Mucosa of rectum (tissue), 2 donors: Measurements from ENCODE around the gene SOCS1.

ENCODE experiments used
- H3K27ac ChIP-seq, 2 donors: one replicate each; pipeline ENCODE4 v1.7.0; 2013; ENCODE audit warnings: inconsistent platforms in 2 of 2, low read depth in 2 of 2, low read length in 2 of 2
- H3K27me3 ChIP-seq, 2 donors: one replicate each; pipeline ENCODE4 v1.7.0; 2013; ENCODE audit warnings: low read length in 2 of 2; ENCODE audit not compliant: control insufficient read depth in 2 of 2, insufficient read depth in 2 of 2
- H3K36me3 ChIP-seq, 2 donors: one replicate each; pipeline ENCODE4 v1.7.0; 2013; ENCODE audit warnings: low read length in 2 of 2; ENCODE audit not compliant: control insufficient read depth in 2 of 2, insufficient read depth in 2 of 2
- H3K4me1 ChIP-seq, 2 donors: one replicate each; pipeline ENCODE4 v1.7.0; 2013; ENCODE audit warnings: low read length in 2 of 2, mild to moderate bottlenecking in 1 of 2; ENCODE audit not compliant: control insufficient read depth in 2 of 2, insufficient read depth in 2 of 2
- H3K4me3 ChIP-seq, 2 donors: one replicate each; pipeline ENCODE4 v1.7.0; 2013; ENCODE audit warnings: low read length in 2 of 2
- H3K9ac ChIP-seq, 2 donors: one replicate each; pipeline ENCODE4 v1.7.0; 2013; ENCODE audit warnings: low read length in 2 of 2, low read depth in 1 of 2, mild to moderate bottlenecking in 1 of 2
- H3K9me3 ChIP-seq, 2 donors: one replicate each; pipeline ENCODE4 v1.7.0; 2013; ENCODE audit warnings: low read length in 2 of 2; ENCODE audit not compliant: control insufficient read depth in 2 of 2
- donor health status: healthy.
- donor health status: Normal muscosa, but diverticular disease.

SOCS1 gene

GRCh38 chr16:11234884-11235702 is 20.9 kb downstream of the SOCS1 start:
- Histone ChIP-seq H3K4me1 (peaks cover 5 to 6% of the 10 kb centered on the region in 2 donors), H3K4me3 (no peak overlapping the region), H3K36me3 (no peaks in the 10 kb centered on the region), H3K27ac (no peak overlapping the region), H3K9ac (no peak overlapping the region), H3K27me3 (no peaks in the 10 kb centered on the region), H3K9me3 (no peaks in the 10 kb centered on the region)

DNA sequence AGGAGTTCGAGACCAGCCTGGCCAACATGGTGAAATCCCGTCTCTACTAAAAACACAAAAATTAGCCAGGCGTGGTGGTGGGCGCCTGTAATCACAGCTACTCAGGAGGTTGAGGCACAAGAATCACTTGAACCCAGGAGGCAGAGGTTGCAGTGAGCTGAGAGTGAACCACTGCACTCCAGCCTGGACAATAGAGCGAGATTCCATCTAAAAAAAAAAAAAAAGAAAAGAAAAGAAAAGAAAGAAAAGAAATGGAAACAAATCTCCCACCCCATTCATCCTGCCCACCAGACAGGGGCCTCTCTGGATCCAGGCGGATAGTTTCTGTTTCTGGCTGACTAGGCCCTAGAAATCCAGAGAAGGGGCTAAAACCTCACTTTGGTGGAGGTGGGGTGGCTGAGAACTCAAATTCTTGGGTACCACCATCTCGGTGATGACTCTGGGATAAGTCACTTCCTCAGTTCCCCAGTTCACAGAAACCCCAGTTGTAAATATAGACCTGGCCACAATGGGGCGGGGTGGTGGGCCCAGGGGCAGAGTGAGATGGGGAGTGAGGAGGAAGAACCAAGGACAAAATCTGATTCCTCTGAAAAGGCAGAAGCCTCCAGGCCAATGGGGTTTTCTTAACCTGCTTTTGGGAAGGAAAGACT is 22.2 kb downstream of the SOCS1 start:
- no peaks in the 10 kb centered on the region for H3K27me3 ChIP-seq
- no peak overlapping the region for H3K4me3 ChIP-seq
- H3K27ac ChIP-seq = peak overlapping the region; percentile 41 to 70
- H3K36me3 ChIP-seq = no peaks in the 10 kb centered on the region
- no peaks in the 10 kb centered on the region for H3K9me3 ChIP-seq
- no peak overlapping the region for H3K9ac ChIP-seq
- H3K4me1 ChIP-seq = peaks cover 5 to 6% of the 10 kb centered on the region in 2 donors

DNA sequence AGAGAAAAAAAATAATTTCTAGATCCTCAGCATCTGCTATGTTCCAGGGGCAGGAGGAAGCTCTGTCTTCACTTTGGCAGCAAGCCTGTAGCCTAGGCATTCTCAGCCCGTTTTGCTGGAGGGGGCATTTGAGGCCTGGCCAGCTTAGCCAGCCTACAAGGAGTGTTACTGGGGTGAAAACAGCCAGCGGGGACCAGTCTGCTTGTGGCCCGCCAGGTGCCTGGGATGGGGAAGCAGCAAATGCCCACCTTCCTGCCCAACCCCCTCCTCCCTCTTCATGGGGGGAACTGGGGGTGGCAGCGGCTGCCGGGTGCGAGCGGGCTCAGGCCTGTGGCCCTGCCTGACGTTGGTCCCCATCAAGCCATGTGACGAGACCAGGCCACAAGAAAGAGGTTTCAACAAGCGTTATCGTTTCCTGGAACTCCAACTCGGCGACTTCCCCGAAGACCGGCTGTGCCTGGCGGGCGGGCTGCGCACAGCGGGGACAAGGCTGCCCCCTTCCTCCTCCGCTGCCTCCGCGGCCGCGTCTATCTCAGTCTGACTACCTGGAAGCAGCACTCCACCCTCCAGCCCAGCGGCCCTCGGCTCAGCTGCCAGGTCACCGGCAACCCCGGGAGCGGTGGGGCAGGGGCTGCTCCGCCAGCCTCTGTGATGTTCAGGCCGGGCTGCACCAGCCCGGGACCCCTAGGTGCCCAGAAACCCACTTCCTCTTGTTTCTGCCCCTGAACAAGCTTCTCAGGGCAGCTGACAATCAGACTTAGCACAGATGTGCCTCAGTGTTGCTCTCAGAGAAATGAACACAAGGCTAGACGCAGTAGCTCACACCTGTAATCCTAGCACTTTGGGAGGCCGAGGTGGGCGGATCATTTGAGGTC is 22.9 kb downstream of the SOCS1 start:
- Histone ChIP-seq H3K27me3 (no peaks in the 10 kb centered on the region), H3K9ac (peak overlapping the region in 1 of 2 donors; percentile 11)

GRCh38 chr16:11232302-11232851 is 23.6 kb downstream of the SOCS1 start:
- no peaks in the 10 kb centered on the region for H3K9me3 ChIP-seq
- no peaks in the 10 kb centered on the region for H3K27me3 ChIP-seq
- no peak overlapping the region for H3K4me3 ChIP-seq
- no peaks in the 10 kb centered on the region for H3K36me3 ChIP-seq
- H3K9ac ChIP-seq = peak overlapping the region in 1 of 2 donors; percentile 11
- H3K27ac ChIP-seq = peak overlapping the region; percentile 38 to 70
- H3K4me1 ChIP-seq = peaks cover 5 to 6% of the 10 kb centered on the region in 2 donors

More for the DNA sequence above, 22.9 kb downstream of the SOCS1 start:
- Histone ChIP-seq H3K36me3 (no peaks in the 10 kb centered on the region), H3K27ac (peak overlapping the region; percentile 41 to 70), H3K4me3 (no peak overlapping the region), H3K4me1 (peaks cover 5 to 6% of the 10 kb centered on the region in 2 donors), H3K9me3 (no peaks in the 10 kb centered on the region)

DNA sequence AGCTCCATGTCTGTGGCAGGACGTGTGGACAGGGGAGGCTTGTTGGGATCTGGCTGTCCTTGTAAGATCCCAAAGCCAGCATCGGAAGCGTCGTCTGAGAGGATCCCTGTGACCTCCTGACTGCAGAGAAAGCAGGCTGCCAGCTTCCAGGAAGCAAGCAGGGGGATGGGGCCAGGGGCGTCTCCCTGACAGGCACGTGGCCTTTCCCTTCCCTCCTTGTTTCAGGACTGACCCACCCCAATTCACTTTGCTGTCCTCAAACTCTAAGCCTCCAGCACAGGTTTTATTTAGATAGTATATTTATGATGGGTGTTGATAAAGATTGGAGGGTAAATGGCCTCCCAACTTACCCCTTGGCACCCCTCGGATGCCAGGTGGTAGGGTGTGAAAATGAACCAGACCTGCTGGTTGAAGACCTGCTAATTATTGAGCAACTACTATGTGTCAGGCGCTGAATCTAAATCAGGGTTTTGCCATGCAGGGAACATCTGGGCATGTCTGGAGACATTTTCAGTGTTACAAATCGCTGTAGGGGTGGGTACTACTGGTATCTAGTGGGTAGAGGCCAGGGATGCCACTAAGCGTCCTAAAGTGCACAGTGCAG is 24.5 kb downstream of the SOCS1 start:
- Histone ChIP-seq H3K9me3 (no peaks in the 10 kb centered on the region), H3K36me3 (no peaks in the 10 kb centered on the region), H3K4me1 (peaks cover 5 to 6% of the 10 kb centered on the region in 2 donors), H3K4me3 (no peak overlapping the region), H3K27ac (no peak overlapping the region), H3K27me3 (no peaks in the 10 kb centered on the region), H3K9ac (no peak overlapping the region)

- Histone ChIP-seq H3K4me1 (peaks cover 4 to 6% of the 10 kb centered on the region in 2 donors), H3K27me3 (no peaks in the 10 kb centered on the region), H3K9ac (no peak overlapping the region), H3K9me3 (no peaks in the 10 kb centered on the region), H3K36me3 (no peaks in the 10 kb centered on the region), H3K27ac (no peak overlapping the region), H3K4me3 (no peak overlapping the region)
Observed at GRCh38 chr16:11229906-11230305, 26.1 kb downstream of the SOCS1 start.

GRCh38 chr16:11229432-11229831 is 26.6 kb downstream of the SOCS1 start:
- no peak overlapping the region for H3K4me3 ChIP-seq
- H3K27ac ChIP-seq = no peak overlapping the region
- no peaks in the 10 kb centered on the region for H3K36me3 ChIP-seq
- peaks cover 4% of the 10 kb centered on the region in 2 donors for H3K4me1 ChIP-seq
- no peaks in the 10 kb centered on the region for H3K9me3 ChIP-seq
- no peaks in the 10 kb centered on the region for H3K27me3 ChIP-seq
- no peak overlapping the region for H3K9ac ChIP-seq

DNA sequence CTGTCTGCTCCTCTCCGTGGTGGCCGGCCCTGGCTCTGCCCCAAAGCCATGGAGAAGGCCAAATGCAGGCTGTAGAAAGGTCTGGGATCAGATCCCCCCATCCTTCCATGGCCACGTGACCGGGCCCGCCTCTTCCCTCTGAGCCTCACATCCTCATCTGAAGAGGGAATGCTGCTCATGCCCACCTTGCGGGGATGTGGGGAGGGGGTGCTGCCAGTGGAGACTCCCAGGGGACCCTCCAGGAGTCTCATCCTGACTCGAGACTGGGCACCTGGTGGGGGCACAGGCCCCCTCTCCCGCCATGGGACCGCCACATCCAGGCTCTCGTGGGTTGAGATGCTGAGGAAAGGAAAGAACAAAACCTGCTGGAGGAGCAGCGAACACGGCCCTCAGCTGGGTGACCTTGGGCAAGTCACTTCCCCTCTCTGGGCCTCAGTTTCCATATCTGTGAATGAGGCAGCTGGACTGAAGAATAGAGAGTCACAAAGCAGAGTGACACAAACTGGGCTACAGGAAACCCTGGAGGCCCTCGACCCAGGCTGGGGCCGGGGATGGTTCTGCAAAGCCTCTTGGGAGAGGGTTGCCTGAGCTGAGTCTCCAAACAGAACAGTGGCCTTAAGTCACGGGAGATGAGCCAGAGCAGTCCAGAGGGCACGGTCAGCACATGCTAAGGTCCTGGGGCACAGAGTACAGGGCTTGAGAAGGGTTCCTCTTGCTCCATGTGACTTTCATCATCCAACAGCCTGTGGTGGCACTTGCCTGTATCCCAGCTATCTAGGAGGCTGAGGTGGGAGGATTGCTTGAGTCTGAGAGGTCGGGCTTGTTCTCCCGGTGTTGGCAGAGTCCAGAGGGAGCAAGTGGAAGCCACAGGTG is 30.1 kb downstream of the SOCS1 start:
- H3K9ac ChIP-seq = peak overlapping the region in 1 of 2 donors; percentile 35
- peak overlapping the region in 1 of 2 donors; percentile 44 for H3K4me3 ChIP-seq
- H3K36me3 ChIP-seq = no peaks in the 10 kb centered on the region
- H3K27me3 ChIP-seq = no peaks in the 10 kb centered on the region
- H3K9me3 ChIP-seq = no peaks in the 10 kb centered on the region
- peak overlapping the region in 1 of 2 donors; percentile 61 for H3K27ac ChIP-seq
- peaks cover 0 to 9% of the 10 kb centered on the region in 2 donors for H3K4me1 ChIP-seq
